Anterior cingulate cortex (tissue), 58 donors: ENCODE data around the gene NUP210.
A peak's percentile ranks its signal among the peaks of the same experiment; 100 is the strongest.

Source experiments
- DNase-seq, 58 donors: peaks; one replicate each; lab custom pipeline; 2025; lab: John Stamatoyannopoulos, UW

Gene NUP210

GRCh38 chr3:13300546-13301285 is 119.4 kb downstream of the NUP210 start:
- no peak for DNase-seq

DNA sequence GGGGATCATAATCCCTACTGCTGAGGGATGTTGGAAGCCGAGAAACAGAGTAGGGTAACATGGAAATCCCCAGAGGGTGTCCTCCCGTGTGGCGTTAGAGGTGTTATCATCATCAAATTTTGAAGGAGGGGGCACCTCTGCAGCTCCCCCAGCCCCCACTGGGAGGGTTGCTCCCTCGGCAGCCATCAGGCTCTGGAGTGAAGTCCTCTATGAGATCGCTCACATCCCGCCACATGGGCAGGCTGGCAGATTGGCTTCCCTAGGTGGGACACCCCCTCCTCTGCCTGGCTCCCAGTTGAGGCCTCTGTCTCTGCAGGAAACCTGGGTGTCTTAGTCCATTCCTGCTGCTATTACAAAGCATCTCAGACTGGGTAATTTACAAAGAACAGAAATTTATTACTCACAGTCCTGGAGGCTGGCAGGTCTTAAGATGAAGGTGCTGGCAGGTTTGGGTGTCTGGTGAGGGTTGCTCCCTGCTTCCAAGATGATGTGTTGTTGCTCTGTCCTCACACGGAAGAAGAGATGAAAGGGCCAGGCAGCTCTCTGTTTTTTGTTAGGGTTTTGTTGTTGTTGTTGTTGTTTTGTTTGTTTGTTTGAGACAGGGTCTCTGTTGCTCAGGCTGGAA is 120.5 kb downstream of the NUP210 start:
- no peak for DNase-seq

- peak in 6 of 58 donors; percentile 27 to 48 (median 32) for DNase-seq
Measured at GRCh38 chr3:13296662-13297061, 123.5 kb downstream of the NUP210 start.

DNA sequence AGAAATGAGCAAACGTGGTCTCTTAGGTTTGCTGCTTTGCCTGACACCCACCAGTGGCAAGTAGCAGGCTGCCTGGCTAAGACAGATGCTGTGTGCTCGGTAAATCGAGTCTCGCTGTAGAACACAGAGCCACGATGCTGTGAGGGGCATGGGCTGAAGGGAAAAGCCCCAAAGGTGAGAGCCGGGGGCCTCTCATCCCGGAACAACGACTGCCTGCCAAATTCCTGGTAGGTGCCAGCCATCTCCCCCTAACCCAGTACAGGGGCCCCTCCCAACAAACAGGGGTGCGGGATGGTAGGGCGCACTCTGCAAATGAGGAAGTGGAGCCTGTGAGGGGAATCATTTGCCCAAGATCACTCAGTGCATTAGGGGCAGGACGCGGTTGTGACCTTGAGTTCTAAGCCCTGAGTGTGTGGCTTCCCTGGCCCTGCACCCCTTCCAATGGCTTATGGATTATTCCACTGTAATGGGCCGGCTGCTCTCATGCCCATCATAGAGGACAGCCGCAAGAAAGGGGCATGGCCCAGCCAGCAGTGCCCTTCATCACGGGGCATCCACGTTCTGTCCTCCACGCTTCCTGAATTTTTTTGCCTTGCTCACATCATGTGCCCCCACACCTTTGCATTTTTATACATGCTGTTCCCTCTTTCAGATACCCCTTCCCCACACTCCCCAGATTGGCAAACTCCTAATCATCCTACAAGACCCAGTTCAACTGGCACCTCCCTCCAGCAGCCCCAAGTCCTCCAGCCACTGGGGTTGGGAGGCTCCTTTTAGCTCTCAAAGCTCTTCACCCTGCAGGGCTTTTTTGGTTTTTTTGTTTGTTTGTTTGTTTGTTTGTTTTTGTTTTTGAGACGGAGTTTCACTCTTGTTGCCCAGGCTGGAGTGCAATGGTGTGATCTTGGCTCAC is 125.4 kb downstream of the NUP210 start:
- no peak for DNase-seq

DNA sequence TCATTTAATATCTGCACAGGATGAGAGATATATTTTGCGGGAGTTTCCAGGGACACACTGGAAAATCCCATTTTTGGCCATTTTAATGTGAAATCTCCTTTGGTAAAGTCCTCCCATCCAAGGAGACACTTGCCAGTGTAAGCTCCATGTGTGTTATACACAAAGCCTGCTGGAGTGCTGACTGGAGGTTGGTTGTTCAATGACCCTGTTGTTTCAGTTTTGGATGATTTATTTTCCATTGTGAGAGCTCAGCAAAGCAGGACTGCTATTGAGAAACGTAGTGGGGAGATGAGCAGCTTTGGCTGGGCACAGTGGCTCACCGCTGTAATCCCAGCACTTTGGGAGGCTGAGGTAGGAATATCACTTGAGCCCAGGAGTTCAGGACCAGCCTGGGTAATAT is 127.7 kb downstream of the NUP210 start:
- peak in 2 of 58 donors; percentile 25 to 37 for DNase-seq

- DNase-seq, result no peak
Measured at GRCh38 chr3:13290941-13291340, 129.2 kb downstream of the NUP210 start.

GRCh38 chr3:13289771-13290285 is 130.3 kb downstream of the NUP210 start:
- DNase-seq, result no peak

- no peak for DNase-seq
Measured at GRCh38 chr3:13288732-13289718, 131.1 kb downstream of the NUP210 start.

- no peak for DNase-seq
Measured at GRCh38 chr3:13287833-13288232, 132.3 kb downstream of the NUP210 start.

DNA sequence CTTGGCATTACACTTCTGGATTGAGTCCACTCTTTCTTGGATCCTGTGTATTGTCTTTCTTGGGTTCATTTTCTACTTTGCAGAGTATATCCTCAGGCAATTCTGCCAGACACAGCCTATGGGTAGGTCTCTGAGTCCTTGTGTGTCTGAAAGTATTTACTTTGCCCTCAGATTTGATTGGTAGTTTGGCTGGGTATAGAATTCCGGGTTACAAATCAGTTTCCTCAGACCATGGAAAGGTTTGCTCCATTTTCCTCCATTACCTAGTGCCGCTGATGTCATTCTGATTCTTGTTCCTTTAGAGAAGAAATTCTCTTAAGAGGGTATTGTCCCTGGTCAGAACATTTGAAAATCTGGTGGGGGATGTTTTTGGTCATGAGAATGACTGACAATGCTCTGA is 133.2 kb downstream of the NUP210 start:
- DNase-seq, result no peak

DNA sequence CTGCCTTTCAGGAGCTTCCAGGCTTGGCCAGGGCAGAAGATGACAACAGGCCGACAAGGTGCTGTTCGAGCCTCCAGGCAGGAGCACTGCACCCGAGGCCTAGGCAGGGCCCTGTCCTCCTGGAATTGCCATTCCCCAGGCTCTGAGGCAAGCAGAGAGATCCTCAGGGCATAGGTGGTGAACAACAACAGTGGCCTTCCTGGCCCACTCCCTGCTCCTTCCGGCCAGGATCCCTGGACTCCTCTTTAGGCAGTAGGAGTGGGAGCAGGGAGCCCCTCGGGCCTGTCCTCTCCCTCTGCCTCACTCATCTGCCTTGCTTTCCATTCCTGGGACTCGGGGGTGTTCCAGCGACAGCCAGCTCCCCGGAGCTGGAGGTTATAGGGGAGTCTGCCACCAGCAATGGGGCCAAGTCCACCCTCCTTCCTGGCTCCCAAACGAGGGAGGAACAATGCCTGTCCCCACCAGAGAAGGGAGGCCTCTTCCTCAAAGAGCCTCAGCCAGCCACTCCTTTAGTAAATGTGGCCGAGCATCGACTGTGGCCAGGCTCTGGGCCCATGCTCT is 135.0 kb downstream of the NUP210 start:
- DNase-seq, result no peak

- no peak for DNase-seq
Measured at GRCh38 chr3:13283877-13284264, 136.3 kb downstream of the NUP210 start.

GRCh38 chr3:13282986-13283876 is 136.9 kb downstream of the NUP210 start:
- DNase-seq, result peak in 2 of 58 donors; percentile 25 to 27

DNA sequence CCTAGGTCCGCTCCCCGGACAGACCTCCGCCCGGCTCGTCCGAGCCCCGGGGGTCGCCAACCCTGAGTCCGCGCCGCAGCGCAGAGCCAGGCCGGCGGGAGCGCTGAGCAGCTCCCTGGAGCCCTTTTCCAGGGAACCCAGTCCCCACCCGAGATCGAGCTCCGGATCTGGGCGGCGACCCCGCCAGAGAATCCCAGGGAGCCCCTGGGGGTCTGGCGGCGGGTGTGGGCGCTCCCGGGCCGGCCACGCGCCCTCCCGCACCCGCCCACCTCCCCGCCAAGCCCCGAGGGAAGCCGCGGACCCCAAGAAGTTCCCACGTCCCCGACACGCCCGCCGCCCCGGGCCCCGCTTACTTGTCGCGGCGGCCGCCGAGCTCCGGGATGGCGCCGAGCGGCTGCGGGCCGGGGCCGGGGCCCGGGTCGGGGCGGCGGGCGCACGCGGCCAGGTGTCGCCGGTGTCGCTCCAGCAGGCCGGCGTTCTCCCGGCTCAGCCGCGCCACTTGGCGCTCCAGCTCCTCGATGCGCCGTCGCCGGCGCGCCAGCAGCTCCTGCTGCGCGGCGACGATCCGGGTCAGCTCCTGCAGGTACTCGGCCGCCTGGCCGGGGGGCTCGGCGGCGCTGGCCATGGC is 137.7 kb downstream of the NUP210 start:
- no peak for DNase-seq

- no peak for DNase-seq
Measured at GRCh38 chr3:13281507-13282357, 138.4 kb downstream of the NUP210 start.

GRCh38 chr3:13280811-13281506 is 139.2 kb downstream of the NUP210 start:
- no peak for DNase-seq
